GM12878 (cell line): ENCODE measurements around the gene TCOF1. TPM values are rescaled to one million over a fixed set of nuclear protein-coding genes. Genes with fewer than 3 reads are reported as not detected.

ENCODE experiments used
- ATAC-seq: fragments of 200-7000 bp; cut with Tn5 transposase; 3 replicates; pipeline ENCODE4 v1.9.1; 2020; ENCODE audit warnings: mild to moderate bottlenecking, moderate library complexity
- BruUV-seq: library from RNA; stranded (reverse); fragments of 400-500 nt; replicated peaks from 2 replicates; lab custom pipeline; 2021; lab: Mats Ljungman, UMichigan
- CTCF ChIA-PET: fragments of 300-600 bp; sonication (Branson Sonifier 250); formaldehyde crosslinking; extraction: SDS; loops from one replicate; lab custom pipeline; 2021; ENCODE audit warnings: inconsistent platforms; lab: Yijun Ruan, JAX
- POLR2A ChIA-PET: fragments of 350-600 bp; formaldehyde crosslinking; extraction: SDS; loops from one replicate; lab custom pipeline; 2021; ENCODE audit warnings: inconsistent platforms; lab: Charles Lee
- RAD21 ChIA-PET: fragments of 300-600 bp; sonication (Branson Sonifier 250); formaldehyde crosslinking; loops from one replicate; lab custom pipeline; 2023; ENCODE audit warnings: antibody characterized with exemption; ENCODE audit not compliant: unreplicated experiment; lab: Charles Lee
- SMC1A ChIA-PET: fragments of 300-600 bp; sonication (Branson Sonifier 250); formaldehyde crosslinking; loops from one replicate; lab custom pipeline; 2023; ENCODE audit not compliant: unreplicated experiment, uncharacterized antibody; lab: Charles Lee
- DNase-seq: peaks from one replicate; pipeline ENCODE4 v3.0.0-alpha.2; 2011; ENCODE audit warnings: low read depth, low spot score
- FAIRE-seq: peaks from 3 replicates; lab custom pipeline; 2011; peaks lifted over from hg19 to GRCh38; lab: Jason Lieb, UNC
- H2AFZ ChIP-seq: 2 replicates; pipeline ENCODE4 v1.6.0; 2011; ENCODE audit warnings: low read depth, low read length, control low read depth; ENCODE audit not compliant: control insufficient read depth
- H3K27ac ChIP-seq: 2 replicates; pipeline ENCODE4 v1.5.1; 2011; ENCODE audit warnings: control low read depth; ENCODE audit not compliant: control insufficient read depth, insufficient read depth
- H3K27me3 ChIP-seq, 2 experiments: replicated peaks in 1 of 2; 2 replicates each; pipeline versions ENCODE4 v1.6.0 to v1.6.1; 2011; ENCODE audit warnings: low read length in 1 of 2; ENCODE audit not compliant: control insufficient read depth in 2 of 2, insufficient read depth in 2 of 2
- H3K36me3 ChIP-seq, 2 experiments: 2 replicates each; pipeline ENCODE4 v1.5.1; 2011; ENCODE audit warnings: low read length in 1 of 2; ENCODE audit not compliant: control insufficient read depth in 2 of 2, insufficient read depth in 2 of 2
- H3K4me1 ChIP-seq: 2 replicates; pipeline ENCODE4 v1.6.1; 2011; ENCODE audit warnings: mild to moderate bottlenecking, low read length, moderate library complexity, mixed read lengths; ENCODE audit not compliant: control insufficient read depth, insufficient read depth
- H3K4me2 ChIP-seq: 2 replicates; pipeline ENCODE4 v1.6.0; 2011; ENCODE audit warnings: control low read depth; ENCODE audit not compliant: control insufficient read depth, insufficient read depth
- H3K4me3 ChIP-seq: fragments of 200-600 bp; sonication (generic); 2 replicates; pipeline ENCODE4 v1.5.1; 2016
- H3K79me2 ChIP-seq: 2 replicates; pipeline ENCODE4 v1.6.0; 2011; ENCODE audit warnings: low read length; ENCODE audit not compliant: control insufficient read depth, insufficient read depth
- H3K9ac ChIP-seq: 2 replicates; pipeline ENCODE4 v1.8.0; 2011; ENCODE audit warnings: low read length, control low read depth, mixed read lengths; ENCODE audit not compliant: control insufficient read depth, insufficient read depth
- H3K9me3 ChIP-seq: replicated peaks from 3 replicates; pipeline ENCODE4 v1.5.1; 2011; ENCODE audit warnings: mild to moderate bottlenecking, low read length; ENCODE audit not compliant: control insufficient read depth, insufficient read depth
- H4K20me1 ChIP-seq: 2 replicates; pipeline ENCODE4 v1.6.0; 2011; ENCODE audit not compliant: control insufficient read depth, insufficient read depth
- CHD1 ChIP-seq: IDR thresholded peaks from 2 replicates; pipeline ENCODE4 v1.6.1; 2012; ENCODE audit warnings: low read depth, low read length, improper control_type of control experiment
- ESRRA ChIP-seq: IDR thresholded peaks from 2 replicates; pipeline ENCODE4 v1.6.1; 2012; ENCODE audit warnings: mild to moderate bottlenecking, low read length, improper control_type of control experiment
- GABPA ChIP-seq: IDR thresholded peaks from 2 replicates; pipeline ENCODE4 v1.6.1; 2014; ENCODE audit warnings: antibody characterized with exemption, low read depth, mild to moderate bottlenecking, inconsistent platforms
- HDGF ChIP-seq: fragments of 450-650 bp; IDR thresholded peaks from 2 replicates; pipeline ENCODE4 v1.6.1; 2016; ENCODE audit warnings: antibody characterized with exemption
- IKZF1 ChIP-seq: fragments of 450-650 bp; conservative IDR thresholded peaks from 2 replicates; pipeline ENCODE4 v1.6.1; 2017; ENCODE audit warnings: antibody characterized with exemption, mild to moderate bottlenecking
- SMAD1 ChIP-seq: fragments of 450-650 bp; IDR thresholded peaks from 2 replicates; pipeline ENCODE4 v1.6.1; 2018; ENCODE audit warnings: mild to moderate bottlenecking, low read depth; ENCODE audit not compliant: partially characterized antibody
- SREBF1 ChIP-seq: IDR thresholded peaks from 2 replicates; pipeline ENCODE4 v1.6.1; 2012; ENCODE audit warnings: mild to moderate bottlenecking, low read length
- TCF7 ChIP-seq: IDR thresholded peaks from 2 replicates; pipeline ENCODE4 v1.6.1; 2014; ENCODE audit warnings: antibody characterized with exemption, borderline replicate concordance
- ZSCAN29 ChIP-seq: fragments of 450-650 bp; IDR thresholded peaks from 2 replicates; pipeline ENCODE4 v1.6.1; 2017; ENCODE audit warnings: mild to moderate bottlenecking, moderate library complexity
- WGBS: methylation state at CpG from one replicate; pipeline ENCODE4 v1.1.6; 2016; ENCODE audit warnings: low lambda C conversion rate; ENCODE audit not compliant: insufficient replicate concordance, insufficient coverage; ENCODE audit errors: missing lambda C conversion rate; 5-methylcytosine and 5-hydroxymethylcytosine counted together
- in situ Hi-C: fragments of 300-500 bp; cut with MboI; formaldehyde crosslinking; loops from 9 replicates; pipeline ENCODE4 v1.14.3; 2018; ENCODE audit warnings: mixed read lengths
- intact Hi-C: fragments of 100-400 bp; cut with micrococcal nuclease; formaldehyde crosslinking; loops from one replicate; pipeline ENCODE4 v1.14.2; 2022; ENCODE audit not compliant: unreplicated experiment
- polyA plus RNA-seq, 11 experiments: library from polyadenylated mRNA; depleted of rRNA in 4 of 11; unstranded in 6 of 11; stranded (reverse) in 5 of 11; fragments of >200 nt; fragmentation: Nextera tagmentation in 4 of 11; fragmentation: Illumina TruSeq in 1 of 11; extraction: Ambion mirVana in 4 of 11; extraction: Trizol in 1 of 11; gene quantifications; 1 replicate in 1 of 11; 2 replicates in 10 of 11; pipeline versions ENCODE4 v1.2.1 to v1.2.3, GENCODE V29; 2011 to 2016; ENCODE audit warnings: inconsistent platforms in 2 of 11, missing spikeins in 2 of 11, low read depth in 1 of 11
- total RNA-seq, 4 experiments: library from RNA; depleted of rRNA in 3 of 4; stranded (reverse); fragments of >200 nt in 3 of 4; fragmentation: Illumina TruSeq in 1 of 4; extraction: Trizol in 1 of 4; gene quantifications; 2 replicates each; pipeline versions ENCODE4 v1.2.1 to v1.2.3, GENCODE V29; 2013 to 2021
- TF ChIP-seq, protein P1 (sequence below): IDR thresholded peaks from 2 replicates; pipeline ENCODE4 v1.6.1; 2012; ENCODE audit warnings: improper control_type of control experiment, low read depth, low read length; ENCODE audit not compliant: insufficient replicate concordance
- TF ChIP-seq, protein P2 (sequence below): IDR thresholded peaks from 2 replicates; pipeline ENCODE4 v1.6.1; 2012; ENCODE audit warnings: low read depth, low read length, improper control_type of control experiment
- TF ChIP-seq, protein P3 (sequence below): fragments of 450-650 bp; IDR thresholded peaks from 2 replicates; pipeline ENCODE4 v1.6.1; 2016; ENCODE audit warnings: mild to moderate bottlenecking
- TF ChIP-seq, protein P4 (sequence below): fragments of 450-650 bp; formaldehyde crosslinking; IDR thresholded peaks from 2 replicates; pipeline ENCODE4 v1.4.0; 2020; ENCODE audit warnings: mild to moderate bottlenecking, moderate library complexity

Gene TCOF1
- total and polyA plus RNA-seq, 10 of the 15 experiments (the other 5 are each of a cell fraction or from before 2014, with no cell fraction given): 8.7 to 83.9 (median 38.9) TPM

DNA sequence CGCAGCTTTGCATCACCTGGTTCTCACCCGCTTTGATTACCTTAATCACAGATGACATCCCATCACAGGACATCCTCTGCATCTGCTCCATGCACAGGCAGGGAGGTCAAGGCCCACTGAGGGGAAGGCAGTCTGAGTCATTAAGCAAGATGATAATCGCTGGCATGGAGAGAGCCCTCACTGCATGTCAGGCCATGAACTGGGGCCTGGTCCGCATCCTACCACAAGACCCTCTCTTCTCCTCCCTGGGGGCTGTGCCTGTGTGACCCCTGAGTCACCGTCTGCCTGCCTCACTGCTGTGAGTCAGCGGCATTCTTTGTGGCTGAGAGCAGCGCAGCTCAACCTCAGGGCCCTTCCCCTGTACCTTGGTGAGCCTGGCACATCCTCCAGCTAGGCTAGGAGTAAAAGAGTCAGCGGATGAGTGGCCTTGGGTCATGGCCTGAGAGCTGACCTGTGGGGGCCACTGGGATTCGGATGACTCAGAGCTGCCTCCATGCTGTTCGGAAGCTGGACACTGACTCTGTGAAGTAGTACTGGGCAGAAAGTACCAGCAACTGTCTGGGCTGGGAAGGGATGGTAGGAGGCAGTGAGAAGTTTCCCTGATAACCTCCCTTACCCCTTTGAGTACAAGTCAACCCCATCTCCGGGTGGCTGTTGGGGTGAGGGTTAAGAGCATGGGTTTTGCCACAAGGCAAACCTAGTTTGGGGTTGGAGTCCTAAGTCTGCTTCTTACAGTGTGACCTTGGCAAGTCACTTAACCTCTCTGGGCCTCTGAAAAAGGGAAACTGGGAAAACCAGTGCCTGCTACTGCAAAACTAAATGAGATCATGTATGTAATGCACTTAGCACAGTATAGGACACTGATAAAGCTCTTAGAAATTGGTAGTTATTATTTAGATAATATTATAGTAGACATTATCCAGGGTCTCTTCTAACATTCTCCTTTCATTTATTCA, 40.2 kb upstream of the TCOF1 start:
- H3K4me1 ChIP-seq: no peaks in the 10 kb centered on the region
- H3K4me3 ChIP-seq: no peak overlapping the region
- ChIA-PET POLR2A (no interaction called here), SMC1A (no interaction called here), CTCF (no interaction called here), RAD21 (no interaction called here)
- H4K20me1 ChIP-seq: no peaks in the 10 kb centered on the region
- ATAC-seq (peak; percentile 57), DNase-seq (no peak), FAIRE-seq (no peak)
- no TSS peak for BruUV-seq
- peaks cover 2 to 4% of the 10 kb centered on the region in 2 experiments; a peak in 3 of 4 replicates for H3K27me3 ChIP-seq
- no peak overlapping the region for H2AFZ ChIP-seq
- intact Hi-C loops: no loop called here
- H3K27ac ChIP-seq: no peak overlapping the region
- 38% methylated on average over 11 of the region's 11 CpGs for WGBS
- no peaks in the 10 kb centered on the region for H3K9me3 ChIP-seq
- H3K9ac ChIP-seq: no peak overlapping the region
- no peak overlapping the region for H3K4me2 ChIP-seq
- no peaks in the 10 kb centered on the region for H3K36me3 ChIP-seq
- in situ Hi-C loops: no loop called here
- H3K79me2 ChIP-seq: no peaks in the 10 kb centered on the region
- TF ChIP-seq, protein P1, sequence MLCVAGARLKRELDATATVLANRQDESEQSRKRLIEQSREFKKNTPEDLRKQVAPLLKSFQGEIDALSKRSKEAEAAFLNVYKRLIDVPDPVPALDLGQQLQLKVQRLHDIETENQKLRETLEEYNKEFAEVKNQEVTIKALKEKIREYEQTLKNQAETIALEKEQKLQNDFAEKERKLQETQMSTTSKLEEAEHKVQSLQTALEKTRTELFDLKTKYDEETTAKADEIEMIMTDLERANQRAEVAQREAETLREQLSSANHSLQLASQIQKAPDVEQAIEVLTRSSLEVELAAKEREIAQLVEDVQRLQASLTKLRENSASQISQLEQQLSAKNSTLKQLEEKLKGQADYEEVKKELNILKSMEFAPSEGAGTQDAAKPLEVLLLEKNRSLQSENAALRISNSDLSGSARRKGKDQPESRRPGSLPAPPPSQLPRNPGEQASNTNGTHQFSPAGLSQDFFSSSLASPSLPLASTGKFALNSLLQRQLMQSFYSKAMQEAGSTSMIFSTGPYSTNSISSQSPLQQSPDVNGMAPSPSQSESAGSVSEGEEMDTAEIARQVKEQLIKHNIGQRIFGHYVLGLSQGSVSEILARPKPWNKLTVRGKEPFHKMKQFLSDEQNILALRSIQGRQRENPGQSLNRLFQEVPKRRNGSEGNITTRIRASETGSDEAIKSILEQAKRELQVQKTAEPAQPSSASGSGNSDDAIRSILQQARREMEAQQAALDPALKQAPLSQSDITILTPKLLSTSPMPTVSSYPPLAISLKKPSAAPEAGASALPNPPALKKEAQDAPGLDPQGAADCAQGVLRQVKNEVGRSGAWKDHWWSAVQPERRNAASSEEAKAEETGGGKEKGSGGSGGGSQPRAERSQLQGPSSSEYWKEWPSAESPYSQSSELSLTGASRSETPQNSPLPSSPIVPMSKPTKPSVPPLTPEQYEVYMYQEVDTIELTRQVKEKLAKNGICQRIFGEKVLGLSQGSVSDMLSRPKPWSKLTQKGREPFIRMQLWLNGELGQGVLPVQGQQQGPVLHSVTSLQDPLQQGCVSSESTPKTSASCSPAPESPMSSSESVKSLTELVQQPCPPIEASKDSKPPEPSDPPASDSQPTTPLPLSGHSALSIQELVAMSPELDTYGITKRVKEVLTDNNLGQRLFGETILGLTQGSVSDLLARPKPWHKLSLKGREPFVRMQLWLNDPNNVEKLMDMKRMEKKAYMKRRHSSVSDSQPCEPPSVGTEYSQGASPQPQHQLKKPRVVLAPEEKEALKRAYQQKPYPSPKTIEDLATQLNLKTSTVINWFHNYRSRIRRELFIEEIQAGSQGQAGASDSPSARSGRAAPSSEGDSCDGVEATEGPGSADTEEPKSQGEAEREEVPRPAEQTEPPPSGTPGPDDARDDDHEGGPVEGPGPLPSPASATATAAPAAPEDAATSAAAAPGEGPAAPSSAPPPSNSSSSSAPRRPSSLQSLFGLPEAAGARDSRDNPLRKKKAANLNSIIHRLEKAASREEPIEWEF: no peak
- TF ChIP-seq ZSCAN29: no peak
- TF ChIP-seq TCF7: no peak
- no peak for TF ChIP-seq SMAD1
- no peak for TF ChIP-seq GABPA
- no peak for TF ChIP-seq IKZF1
- TF ChIP-seq HDGF: no peak
- TF ChIP-seq SREBF1: no peak
- TF ChIP-seq, protein P2, sequence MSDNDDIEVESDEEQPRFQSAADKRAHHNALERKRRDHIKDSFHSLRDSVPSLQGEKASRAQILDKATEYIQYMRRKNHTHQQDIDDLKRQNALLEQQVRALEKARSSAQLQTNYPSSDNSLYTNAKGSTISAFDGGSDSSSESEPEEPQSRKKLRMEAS: no peak
- TF ChIP-seq ESRRA: no peak
- TF ChIP-seq, protein P3, sequence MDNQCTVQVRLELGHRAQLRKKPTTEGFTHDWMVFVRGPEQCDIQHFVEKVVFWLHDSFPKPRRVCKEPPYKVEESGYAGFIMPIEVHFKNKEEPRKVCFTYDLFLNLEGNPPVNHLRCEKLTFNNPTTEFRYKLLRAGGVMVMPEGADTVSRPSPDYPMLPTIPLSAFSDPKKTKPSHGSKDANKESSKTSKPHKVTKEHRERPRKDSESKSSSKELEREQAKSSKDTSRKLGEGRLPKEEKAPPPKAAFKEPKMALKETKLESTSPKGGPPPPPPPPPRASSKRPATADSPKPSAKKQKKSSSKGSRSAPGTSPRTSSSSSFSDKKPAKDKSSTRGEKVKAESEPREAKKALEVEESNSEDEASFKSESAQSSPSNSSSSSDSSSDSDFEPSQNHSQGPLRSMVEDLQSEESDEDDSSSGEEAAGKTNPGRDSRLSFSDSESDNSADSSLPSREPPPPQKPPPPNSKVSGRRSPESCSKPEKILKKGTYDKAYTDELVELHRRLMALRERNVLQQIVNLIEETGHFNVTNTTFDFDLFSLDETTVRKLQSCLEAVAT: no peak
- TF ChIP-seq, protein P4, sequence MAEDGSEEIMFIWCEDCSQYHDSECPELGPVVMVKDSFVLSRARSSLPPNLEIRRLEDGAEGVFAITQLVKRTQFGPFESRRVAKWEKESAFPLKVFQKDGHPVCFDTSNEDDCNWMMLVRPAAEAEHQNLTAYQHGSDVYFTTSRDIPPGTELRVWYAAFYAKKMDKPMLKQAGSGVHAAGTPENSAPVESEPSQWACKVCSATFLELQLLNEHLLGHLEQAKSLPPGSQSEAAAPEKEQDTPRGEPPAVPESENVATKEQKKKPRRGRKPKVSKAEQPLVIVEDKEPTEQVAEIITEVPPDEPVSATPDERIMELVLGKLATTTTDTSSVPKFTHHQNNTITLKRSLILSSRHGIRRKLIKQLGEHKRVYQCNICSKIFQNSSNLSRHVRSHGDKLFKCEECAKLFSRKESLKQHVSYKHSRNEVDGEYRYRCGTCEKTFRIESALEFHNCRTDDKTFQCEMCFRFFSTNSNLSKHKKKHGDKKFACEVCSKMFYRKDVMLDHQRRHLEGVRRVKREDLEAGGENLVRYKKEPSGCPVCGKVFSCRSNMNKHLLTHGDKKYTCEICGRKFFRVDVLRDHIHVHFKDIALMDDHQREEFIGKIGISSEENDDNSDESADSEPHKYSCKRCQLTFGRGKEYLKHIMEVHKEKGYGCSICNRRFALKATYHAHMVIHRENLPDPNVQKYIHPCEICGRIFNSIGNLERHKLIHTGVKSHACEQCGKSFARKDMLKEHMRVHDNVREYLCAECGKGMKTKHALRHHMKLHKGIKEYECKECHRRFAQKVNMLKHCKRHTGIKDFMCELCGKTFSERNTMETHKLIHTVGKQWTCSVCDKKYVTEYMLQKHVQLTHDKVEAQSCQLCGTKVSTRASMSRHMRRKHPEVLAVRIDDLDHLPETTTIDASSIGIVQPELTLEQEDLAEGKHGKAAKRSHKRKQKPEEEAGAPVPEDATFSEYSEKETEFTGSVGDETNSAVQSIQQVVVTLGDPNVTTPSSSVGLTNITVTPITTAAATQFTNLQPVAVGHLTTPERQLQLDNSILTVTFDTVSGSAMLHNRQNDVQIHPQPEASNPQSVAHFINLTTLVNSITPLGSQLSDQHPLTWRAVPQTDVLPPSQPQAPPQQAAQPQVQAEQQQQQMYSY (CRISPR knock-in tag): no peak
- no peak for TF ChIP-seq CHD1
